Erythroblast (primary cell): ENCODE data around the gene RNF17.

ENCODE experiments used
- GATA1 ChIP-seq: IDR thresholded peaks from 2 replicates; pipeline ENCODE4 v1.6.1; 2011; ENCODE audit warnings: low read depth, mild to moderate bottlenecking, control low read depth, low read length, moderate library complexity
- POLR2A ChIP-seq: IDR thresholded peaks from 2 replicates; pipeline ENCODE4 v1.6.1; 2011; ENCODE audit warnings: mild to moderate bottlenecking, low read length

DNA sequence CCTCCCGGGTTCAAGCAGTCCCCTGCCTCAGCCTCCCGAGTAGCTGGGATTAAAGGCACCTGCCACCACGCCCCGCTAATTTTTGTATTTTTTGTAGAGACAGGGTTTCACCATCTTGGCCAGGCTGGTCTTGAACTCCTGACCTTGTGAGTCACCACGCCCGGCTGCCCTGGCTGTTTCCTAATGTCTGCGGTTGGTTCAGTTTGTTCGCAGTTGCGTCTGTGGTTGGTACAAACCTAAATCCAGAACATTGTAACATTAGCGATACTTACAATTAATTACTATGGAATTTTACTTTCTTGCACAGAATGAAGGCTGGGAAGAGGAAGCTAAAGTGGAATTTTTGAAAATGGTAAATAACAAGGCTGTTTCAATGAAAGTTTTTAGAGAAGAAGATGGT lies 38.1 kb downstream of the RNF17 start:
- no peak for TF ChIP-seq POLR2A
- TF ChIP-seq GATA1: no peak
